Mesenteric fat pad (tissue), 1 donor: ENCODE results near the gene KATNIP. TPM values are rescaled to one million over a fixed set of nuclear protein-coding genes. Genes with fewer than 3 reads are reported as not detected.
"Not testable (repeated sequence)": the region's sequence is repeated elsewhere in the genome, so short reads cannot be mapped to it uniquely, and the experiment has no call there.

Source experiments
- DNase-seq: peaks from one replicate; pipeline ENCODE4 v3.0.0-alpha.2; 2020; ENCODE audit warnings: low spot score
- total RNA-seq: library from RNA; stranded (reverse); fragmentation: NEBNext Ultra II Directional; extraction: Animal tissue kit (Norgen Biotek cat#: 25700); gene quantifications from one replicate; pipeline ENCODE4 v1.2.1, GENCODE V29; 2021
- donor health status: DM: yes; HTN: yes; CAD: no.

Gene KATNIP
- total RNA-seq, 1 donor from 2014 or later, result 20.5 TPM

- no peak for DNase-seq
Observed at GRCh38 chr16:27534256-27534655, 15.7 kb upstream of the KATNIP start.

- no peak for DNase-seq
Observed at GRCh38 chr16:27538528-27538927, 11.4 kb upstream of the KATNIP start.

GRCh38 chr16:27539120-27539519 is 10.8 kb upstream of the KATNIP start:
- no peak for DNase-seq

GRCh38 chr16:27539636-27540035 is 10.3 kb upstream of the KATNIP start:
- DNase-seq, result no peak

- DNase-seq, result no peak
Observed at GRCh38 chr16:27543801-27544200, 6.1 kb upstream of the KATNIP start.

- DNase-seq, result no peak
Observed at GRCh38 chr16:27544671-27545070, 5.3 kb upstream of the KATNIP start.

GRCh38 chr16:27547134-27547533 is 2.8 kb upstream of the KATNIP start:
- DNase-seq, result no peak

- DNase-seq, result no peak
Observed at GRCh38 chr16:27547851-27548250, 2.1 kb upstream of the KATNIP start.

GRCh38 chr16:27549464-27549745 is 539 bp upstream of the KATNIP start:
- no peak for DNase-seq

- DNase-seq, result no peak
Observed at GRCh38 chr16:27550582-27550920, 607 bp downstream of the KATNIP start.

GRCh38 chr16:27551036-27551435 is 1.1 kb downstream of the KATNIP start:
- DNase-seq, result no peak

GRCh38 chr16:27556471-27556870 is 6.5 kb downstream of the KATNIP start:
- no peak for DNase-seq

GRCh38 chr16:27558434-27558833 is 8.5 kb downstream of the KATNIP start:
- no peak for DNase-seq

GRCh38 chr16:27558932-27559331 is 9.0 kb downstream of the KATNIP start:
- no peak for DNase-seq

- DNase-seq, result no peak
Observed at GRCh38 chr16:27561216-27561615, 11.3 kb downstream of the KATNIP start.

- no peak for DNase-seq
Observed at GRCh38 chr16:27564224-27564623, 14.3 kb downstream of the KATNIP start.

GRCh38 chr16:27566417-27566816 is 16.5 kb downstream of the KATNIP start:
- DNase-seq, result no peak

GRCh38 chr16:27568077-27568476 is 18.1 kb downstream of the KATNIP start:
- no peak for DNase-seq

- not testable (repeated sequence) for DNase-seq
Observed at GRCh38 chr16:27570986-27571385, 21.0 kb downstream of the KATNIP start.

GRCh38 chr16:27571433-27572326 is 21.7 kb downstream of the KATNIP start:
- DNase-seq, result no peak

- no peak for DNase-seq
Observed at GRCh38 chr16:27572711-27573110, 22.8 kb downstream of the KATNIP start.

- no peak for DNase-seq
Observed at GRCh38 chr16:27576729-27577128, 26.8 kb downstream of the KATNIP start.
